Measurements from ENCODE around the gene HBQ1. TPM values are rescaled to one million over a fixed set of nuclear protein-coding genes. Genes with fewer than 3 reads are reported as not detected.

HBQ1 gene
- total and polyA plus RNA-seq, 2 of the 4 experiments (the other 2 are of a cell fraction), result 0.92 TPM; not detected in 1

- Histone ChIP-seq H2AK9ac (replicated peaks; ENCODE audit: low read depth, low read length, poor library complexity) (no peak overlapping the region), H3K79me1 (ENCODE audit: low read depth in 1 of 2, low read length in 2 of 2) (no peaks in the 10 kb centered on the region), H2BK15ac (ENCODE audit: low read depth, low read length) (no peak overlapping the region), H2BK5ac (ENCODE audit: low read depth, low read length, poor library complexity, severe bottlenecking) (no peak overlapping the region), H3K23ac (ENCODE audit: low read depth, low read length) (no peak overlapping the region), H4K5ac (ENCODE audit: low read depth, low read length) (no peak overlapping the region), H3K4me1 (ENCODE audit: control insufficient read depth, insufficient read depth, low read length) (peaks cover 5% of the 10 kb centered on the region; the same call in 1 of the 2 replicates), H4K20me1 (ENCODE audit: insufficient read depth, low read length) (peaks cover 18% of the 10 kb centered on the region), H3K4ac (ENCODE audit: low read depth, low read length) (no peak overlapping the region), H3K56ac (ENCODE audit: extremely low read depth, insufficient read depth, low read length) (no peak overlapping the region), H2AK5ac (ENCODE audit: low read depth, low read length) (no peak overlapping the region), H4K91ac (ENCODE audit: insufficient read depth, low read depth, low read length) (no peak overlapping the region), H3K9me1 (ENCODE audit: insufficient read depth, low read length) (no peaks in the 10 kb centered on the region), H3K18ac (ENCODE audit: low read depth, low read length) (no peak overlapping the region), H3K36me3 (ENCODE audit: control insufficient read depth, insufficient read depth, low read length) (no peaks in the 10 kb centered on the region), H2BK20ac (ENCODE audit: low read depth, low read length) (no peak overlapping the region), H3K27me3 (ENCODE audit: control insufficient read depth, insufficient read depth, low read length) (peaks cover 40% of the 10 kb centered on the region), H3K14ac (replicated peaks; ENCODE audit: low read depth, low read length) (no peak overlapping the region), H3K9ac (ENCODE audit: low read depth, low read length) (no peak overlapping the region), H2BK120ac (ENCODE audit: low read depth, low read length) (no peak overlapping the region), H4K8ac (ENCODE audit: low read depth in 2 of 2, low read length in 2 of 2) (no peak overlapping the region), H3K4me2 (ENCODE audit: low read depth, low read length) (no peak overlapping the region), H3K4me3 (ENCODE audit: insufficient read depth, low read depth, low read length) (no peak overlapping the region), H3K27ac (ENCODE audit: insufficient read depth, low read length) (no peak overlapping the region), H3K9me3 (ENCODE audit: control insufficient read depth, insufficient read depth, low read length) (0 out of 2 replicates have a peak, but pooled peaks cover 2% of the 10 kb centered on the region), H2AFZ (replicated peaks; ENCODE audit: low read length, poor library complexity) (no peak overlapping the region)
- WGBS, 2 experiments (ENCODE audit: extremely low coverage in 2 of 2, insufficient read length in 1 of 2), result no CpG with 5 or more reads among the region's 11 CpGs
- CTCF ChIA-PET, result no interaction called here
- intact Hi-C loops (cut with micrococcal nuclease), result no loop called here
- in situ Hi-C loops (cut with MboI; ENCODE audit: low sequenced_read_pairs), result no loop called here
- no peak for TF ChIP-seq NFE2L2 (IDR thresholded peaks at IDR 0.05; ENCODE audit: low read depth, low read length)
- no peak for TF ChIP-seq CHD1 (IDR thresholded peaks at IDR 0.05; ENCODE audit: low read depth, low read length)
- no TSS peak for BruUV-seq (replicated peaks)
- ATAC-seq (ENCODE audit: low read depth) (no peak), DNase-seq (no peak)
- dilution Hi-C loops (cut with HindIII; ENCODE audit: low sequenced_read_pairs, unreplicated experiment), result no loop called here
- POLR2A ChIA-PET (ENCODE audit: unreplicated experiment), result no interaction called here
Measured at GRCh38 chr16:178668-179015, 1.6 kb upstream of the HBQ1 start.

All from IMR-90 (cell line).